Breast epithelium (tissue), 3 donors: ENCODE data around the gene HBA1.

Experiments used
- CTCF ChIP-seq, 3 donors: fragments of 450-650 bp; IDR thresholded peaks; one replicate each; pipeline ENCODE4 v1.5.1; 2016 to 2017; ENCODE audit warnings: antibody characterized with exemption in 3 of 3, mild to moderate bottlenecking in 3 of 3, moderate library complexity in 3 of 3
- POLR2AphosphoS5 ChIP-seq, 3 donors: sonication (generic); formaldehyde crosslinking; IDR thresholded peaks; one replicate each; pipeline ENCODE4 v1.6.1; 2017; ENCODE audit warnings: antibody characterized with exemption in 3 of 3

GRCh38 chr16:144797-145252 lies 31.7 kb upstream of the HBA1 start:
- TF ChIP-seq CTCF (IDR thresholded peaks at IDR 0.05): no peak
- TF ChIP-seq POLR2AphosphoS5 (IDR thresholded peaks at IDR 0.05): no peak
